Stimulated activated CD8-positive, alpha-beta memory T cell treated with anti-CD3 and anti-CD28 coated beads, Interleukin-4, amount 100 ng/mL, for 24 hours (primary cell): ENCODE measurements around the gene ASAP3.
"Not testable (repeated sequence)": the region's sequence is repeated elsewhere in the genome, so short reads cannot be mapped to it uniquely, and the experiment has no call there.

Experiments
- DNase-seq: peaks from one replicate; pipeline ENCODE4 v3.0.0-alpha.2; 2020; ENCODE audit warnings: low read depth

Gene ASAP3

DNA sequence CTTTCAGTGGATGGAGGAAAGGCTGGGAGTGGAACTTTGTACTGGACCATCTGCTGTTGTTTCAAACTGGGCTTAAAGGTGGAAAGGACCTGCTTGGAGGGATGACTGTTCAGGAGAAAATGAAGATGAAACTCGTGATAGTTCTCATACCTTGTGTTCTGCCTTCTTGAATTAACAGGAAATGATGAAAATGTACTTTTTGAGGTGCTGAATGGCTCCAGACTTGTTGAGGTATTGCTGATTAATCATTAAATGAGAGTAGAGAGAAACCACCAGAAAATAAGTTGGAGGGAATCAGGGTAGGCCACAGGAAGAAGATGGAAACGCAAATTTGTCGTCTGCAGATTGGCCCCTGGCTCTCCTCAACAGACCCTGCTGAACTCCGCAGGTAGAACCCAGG lies 88.1 kb downstream of the ASAP3 start:
- no peak for DNase-seq

DNA sequence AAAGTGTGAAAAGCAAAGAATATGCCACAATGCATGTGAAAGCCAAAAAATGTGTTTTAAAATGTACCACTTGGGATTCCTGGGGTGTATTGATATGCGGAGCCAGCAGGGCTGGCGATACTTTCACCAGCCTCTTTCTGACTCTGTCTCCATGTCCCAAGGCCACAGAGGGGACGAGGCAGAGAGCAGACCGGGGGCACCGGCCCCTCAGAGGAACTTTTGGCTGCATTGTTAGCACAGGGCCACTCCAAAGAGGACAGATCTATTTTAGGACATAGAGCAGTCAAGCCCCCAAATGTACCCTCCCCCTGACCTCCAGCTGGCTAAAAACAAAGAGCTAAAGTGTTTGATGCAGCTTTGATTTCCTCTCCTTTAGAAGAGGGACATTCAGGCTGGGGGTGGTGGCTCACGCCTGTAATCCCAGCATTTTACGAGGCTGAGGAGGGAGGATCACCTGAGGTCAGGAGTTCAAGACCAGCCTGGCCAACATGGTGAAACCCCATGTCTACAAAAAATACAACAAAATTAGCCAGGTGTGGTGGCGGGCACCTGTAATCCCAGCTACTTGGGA lies 88.7 kb downstream of the ASAP3 start:
- no peak for DNase-seq

DNA sequence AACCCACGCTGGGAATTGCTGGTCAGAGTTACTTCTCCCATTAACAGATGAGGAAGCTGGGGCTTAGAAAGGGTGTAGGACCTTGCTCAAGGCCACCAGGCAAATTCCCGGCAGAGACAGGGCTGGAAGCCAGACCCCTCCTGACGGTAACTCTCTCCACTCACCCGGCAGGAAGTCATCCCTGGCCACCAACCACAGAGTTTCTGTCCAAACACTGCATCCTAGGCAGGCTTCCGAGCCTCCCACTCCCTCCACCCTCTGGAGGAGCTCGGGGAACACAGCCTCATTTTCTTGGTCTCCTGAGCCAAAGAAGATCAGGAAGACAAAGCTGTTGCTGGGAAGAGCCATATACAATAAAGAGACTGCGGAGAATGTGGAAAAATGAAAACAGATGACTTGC lies 89.3 kb downstream of the ASAP3 start:
- DNase-seq = no peak

DNA sequence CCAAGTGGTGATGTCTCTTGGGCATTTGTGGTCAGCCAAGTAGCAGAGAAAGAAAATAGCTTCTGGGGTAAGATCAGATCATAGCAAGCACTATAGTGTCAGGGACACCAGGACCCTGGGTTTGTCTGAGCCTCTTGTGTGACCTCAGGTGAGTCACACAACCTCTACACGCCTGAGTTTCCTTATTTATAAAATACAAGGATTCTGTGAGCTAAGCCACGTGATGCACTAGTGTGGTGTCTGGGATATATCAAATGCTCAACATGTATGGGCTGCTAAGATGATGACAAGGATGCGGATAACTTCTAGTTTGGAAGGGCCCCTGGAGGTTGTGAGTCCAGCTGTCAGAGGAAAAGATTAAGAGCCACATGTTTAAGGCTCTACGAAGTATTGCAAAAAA lies 89.8 kb downstream of the ASAP3 start:
- no peak for DNase-seq

DNA sequence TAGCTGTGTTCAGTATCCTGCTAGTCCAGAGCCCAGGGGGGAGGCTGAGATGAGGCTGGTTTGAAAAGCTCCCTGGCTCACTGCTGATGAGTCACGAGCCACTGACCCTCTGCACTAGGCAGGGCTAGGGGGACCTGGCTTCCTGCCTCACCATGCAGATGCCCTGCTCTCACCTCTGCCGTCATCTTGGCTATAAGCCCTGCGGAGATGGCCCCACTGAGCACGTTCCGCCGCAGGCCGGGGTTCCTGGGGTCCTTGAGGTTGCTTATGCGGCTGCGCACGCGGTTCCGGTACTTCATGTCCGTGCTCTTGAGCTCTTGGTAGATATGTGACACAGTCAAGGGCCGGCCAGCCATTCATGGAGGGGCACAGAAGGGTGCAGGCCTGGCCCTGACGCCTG lies 90.3 kb downstream of the ASAP3 start:
- DNase-seq = no peak

DNA sequence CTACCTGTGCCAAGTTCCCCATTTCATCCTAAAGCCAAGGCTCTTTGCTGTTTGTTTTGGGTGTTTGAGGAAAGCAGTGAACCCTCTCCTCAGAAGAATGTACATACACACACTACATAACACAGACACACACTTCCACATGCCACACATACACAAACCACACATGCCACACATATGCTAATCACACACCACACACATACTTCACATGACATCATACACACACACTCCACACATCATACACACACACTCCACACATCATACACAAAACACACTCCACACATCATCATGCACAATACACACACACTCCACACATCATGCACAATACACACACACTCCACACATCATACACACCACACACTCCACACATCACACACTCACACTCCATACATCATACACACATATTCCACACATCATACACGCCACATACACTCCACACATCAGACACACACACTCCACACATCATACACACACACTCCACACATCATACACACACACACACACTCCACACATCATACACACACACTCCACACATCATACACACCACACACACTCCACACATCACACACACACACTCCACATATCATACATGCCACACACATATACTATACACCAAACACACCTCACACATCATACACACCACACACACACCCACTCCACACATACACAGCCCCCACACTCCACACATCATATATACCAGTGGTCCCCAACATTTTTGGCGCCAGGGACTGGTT lies 91.7 kb downstream of the ASAP3 start:
- DNase-seq = no peak

DNA sequence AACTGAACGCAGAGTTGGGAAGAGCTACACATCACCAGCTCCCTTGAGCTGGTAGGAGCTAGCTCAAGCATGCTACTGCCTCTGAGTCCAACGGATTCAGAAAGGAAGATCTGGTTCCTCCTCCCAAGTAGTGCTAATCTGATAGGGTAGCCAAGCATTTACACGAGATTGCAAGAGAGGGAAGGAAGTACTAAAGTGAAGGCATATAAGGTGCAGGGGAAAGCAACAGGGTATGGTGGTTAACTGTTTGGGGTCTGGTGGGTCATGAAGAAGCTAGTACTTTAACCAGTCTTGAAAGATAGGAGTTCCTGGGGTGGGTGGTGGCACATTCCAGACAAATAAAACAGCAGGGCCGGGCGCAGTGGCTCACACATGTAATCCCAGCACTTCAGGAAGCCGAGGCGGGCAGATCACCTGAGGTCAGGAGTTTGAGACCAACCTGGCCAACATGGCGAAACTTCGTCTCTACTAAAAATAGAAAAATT lies 94.1 kb downstream of the ASAP3 start:
- DNase-seq = no peak

DNA sequence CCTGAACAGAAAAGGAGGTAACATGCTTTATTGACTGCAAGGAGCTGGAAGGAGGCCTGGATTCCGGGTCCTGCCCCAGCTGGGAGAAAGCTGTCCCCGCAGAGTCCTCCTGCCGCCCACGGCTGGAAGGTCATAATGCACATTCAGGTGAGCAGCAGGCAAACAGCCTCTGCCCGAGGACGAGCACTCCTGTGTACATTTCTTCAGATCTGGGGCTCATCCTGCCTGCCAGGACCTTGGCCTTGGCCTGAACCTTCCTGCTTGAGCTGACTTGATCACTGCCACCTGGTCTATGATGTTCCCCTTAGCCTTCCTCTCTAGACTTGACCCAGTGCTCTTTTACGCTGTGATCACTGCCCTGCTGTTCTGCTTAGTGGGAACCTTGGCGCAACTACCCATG lies 96.5 kb downstream of the ASAP3 start:
- DNase-seq = no peak

DNA sequence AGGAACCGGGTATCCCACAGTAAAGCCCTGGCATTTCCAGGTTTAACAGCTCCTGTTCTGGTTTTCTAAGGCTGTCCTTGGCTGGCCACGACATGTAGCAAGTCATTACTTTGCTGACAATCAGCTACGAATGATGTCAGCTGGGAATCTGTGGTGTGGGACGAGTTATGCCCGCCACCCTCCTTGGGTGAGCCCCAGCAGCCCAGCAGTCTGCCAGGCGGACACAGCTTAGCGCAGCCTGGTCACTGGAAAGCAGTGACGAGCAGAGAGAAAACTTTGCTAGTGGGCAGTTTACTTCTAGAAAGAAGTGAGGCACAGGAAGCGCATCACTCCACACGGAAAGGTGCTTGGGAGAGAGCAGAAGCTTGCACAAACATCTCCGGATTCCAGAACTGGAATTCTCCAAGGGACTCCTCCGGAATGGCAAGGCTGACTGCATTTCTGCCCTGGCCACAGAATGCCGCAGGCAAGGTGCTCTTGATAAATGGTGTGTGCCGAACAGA lies 98.8 kb downstream of the ASAP3 start:
- DNase-seq = no peak

DNA sequence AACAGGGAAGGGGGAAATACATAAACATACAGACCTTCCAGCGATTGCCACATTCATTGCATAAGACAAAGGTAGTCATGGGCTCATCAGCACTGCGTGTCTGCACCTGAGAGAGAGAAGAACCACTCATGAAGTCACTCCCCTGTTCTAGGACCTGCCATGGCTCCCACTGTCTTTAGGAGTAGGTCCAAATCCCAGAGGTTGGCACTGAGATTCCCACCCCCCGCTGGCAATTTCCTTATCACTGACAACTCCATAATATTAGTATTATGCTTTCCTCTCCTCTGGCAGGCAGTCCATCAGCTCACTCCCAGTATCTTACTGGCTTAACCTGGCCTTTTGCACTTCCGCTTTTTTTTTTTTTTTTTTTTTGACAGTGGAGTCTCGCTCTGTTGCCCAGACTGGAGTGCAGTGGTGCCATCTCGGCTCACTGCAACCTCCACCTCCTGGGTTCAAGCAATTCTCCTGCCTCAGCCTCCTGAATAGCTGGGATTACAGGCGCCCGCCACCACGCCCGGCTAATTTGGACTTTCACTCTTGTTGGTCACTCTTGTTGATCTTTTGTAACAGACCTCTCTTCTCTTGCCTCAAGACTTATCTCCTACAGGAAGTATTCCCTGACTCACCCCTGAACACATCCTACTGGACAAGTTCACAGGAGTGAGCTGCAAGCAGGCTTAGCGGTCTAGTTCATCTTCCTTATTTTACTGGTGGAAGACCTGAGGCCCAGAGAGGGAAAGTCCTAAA lies 99.5 kb downstream of the ASAP3 start:
- DNase-seq = no peak

DNA sequence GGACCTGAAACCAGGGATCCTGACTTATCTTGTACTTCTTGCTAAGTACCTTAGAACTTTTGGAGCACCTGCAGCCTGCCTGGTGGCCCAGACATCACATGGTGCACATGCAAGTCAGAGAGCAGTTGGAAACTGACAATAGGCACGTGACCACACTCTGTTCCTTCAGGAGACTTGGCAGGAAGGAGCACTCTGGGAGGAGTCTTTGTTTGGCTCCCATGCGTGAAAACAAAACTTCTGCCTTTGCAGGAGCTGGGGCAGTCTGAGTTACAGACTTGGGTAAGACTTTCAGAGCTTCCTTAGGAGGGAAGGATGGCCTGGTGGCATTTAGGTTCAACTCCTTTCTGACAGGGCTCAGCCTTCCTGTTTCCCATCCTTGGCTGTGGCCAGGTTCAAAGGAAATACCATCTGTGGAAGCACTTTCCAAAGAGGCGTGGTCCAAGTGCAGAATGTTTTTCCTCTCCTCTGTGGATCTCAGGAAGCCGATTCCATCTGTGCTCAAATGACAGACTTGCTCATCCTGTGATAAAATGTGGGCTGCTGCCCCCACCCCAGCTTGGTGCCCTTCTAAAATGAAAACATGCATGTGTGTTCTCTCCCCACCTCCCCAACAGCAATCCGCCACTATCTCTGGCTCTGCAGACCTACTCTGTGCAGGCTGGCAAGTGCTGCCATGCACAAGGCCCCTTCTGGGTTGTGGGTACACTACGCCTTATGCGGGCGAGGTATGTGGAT lies 100.2 kb downstream of the ASAP3 start:
- DNase-seq = no peak

DNA sequence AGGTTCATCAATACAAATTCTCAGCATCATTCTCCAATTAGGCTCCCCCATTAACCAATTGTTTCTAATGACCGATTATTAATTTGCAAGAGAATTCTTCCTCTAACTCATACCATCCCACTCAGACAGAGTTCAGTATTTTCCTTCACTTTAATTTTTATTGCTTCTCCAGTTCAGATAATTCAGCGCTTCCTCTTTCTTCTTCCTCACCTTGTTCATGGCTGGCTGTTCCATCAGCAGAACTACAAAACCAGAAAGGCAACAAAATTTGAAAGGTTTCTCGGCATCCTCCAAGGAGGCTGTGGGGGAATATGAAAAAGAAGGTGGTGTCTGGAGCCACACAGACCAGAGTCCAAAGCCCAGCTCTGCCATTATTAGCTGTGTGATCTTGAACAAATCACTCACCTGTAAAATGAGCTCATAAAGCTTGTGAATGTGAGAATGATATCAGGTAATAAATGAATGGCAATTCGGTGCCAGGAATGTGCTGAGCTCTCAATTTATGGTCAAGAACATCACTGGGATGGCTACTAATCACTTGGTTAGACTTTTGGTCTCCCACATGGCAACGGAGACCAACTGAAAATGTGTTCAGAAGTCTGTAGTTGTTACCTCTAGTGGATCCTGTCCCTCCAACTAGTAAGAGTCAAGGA lies 102.6 kb downstream of the ASAP3 start:
- no peak for DNase-seq

DNA sequence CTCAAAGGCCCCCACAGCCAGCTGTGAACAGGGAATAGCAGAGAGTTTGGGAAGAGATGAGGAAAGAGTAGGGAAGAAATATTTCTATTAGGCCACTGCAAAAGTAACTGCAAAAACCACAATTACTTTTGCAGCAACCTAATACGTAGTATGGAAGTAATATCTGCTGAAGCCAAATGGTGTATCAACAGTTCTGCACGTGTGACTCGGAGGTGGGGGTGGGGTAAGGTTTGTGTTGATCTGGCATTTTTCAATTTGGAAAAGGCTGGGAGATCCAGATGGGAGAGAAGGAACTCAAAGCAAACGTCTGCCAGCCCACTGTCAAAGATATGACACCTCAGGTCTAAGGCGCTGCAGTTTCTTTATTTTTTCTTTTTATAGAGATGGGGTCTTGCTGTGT lies 103.3 kb downstream of the ASAP3 start:
- DNase-seq = no peak

DNA sequence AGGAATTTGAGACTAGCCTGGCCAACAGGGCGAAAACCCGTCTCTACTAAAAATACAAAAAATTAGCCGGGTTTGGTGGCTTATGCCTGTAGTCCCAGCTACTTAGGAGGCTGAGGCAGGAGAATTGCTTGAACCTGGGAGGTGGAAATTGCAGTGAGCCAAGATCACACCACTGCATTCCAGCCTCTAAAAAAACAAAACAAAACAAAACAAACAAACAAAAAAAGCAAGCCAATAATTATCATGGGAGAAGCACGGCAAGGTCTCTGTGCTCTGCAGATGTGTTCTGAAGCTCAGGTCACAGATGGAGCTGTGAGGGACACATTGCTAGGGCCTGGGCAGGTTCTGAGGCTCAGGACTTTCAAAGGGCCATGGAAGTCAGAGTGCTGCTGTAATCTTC lies 103.7 kb downstream of the ASAP3 start:
- DNase-seq = not testable (repeated sequence)
